GM19463 (cell line): ENCODE data around the gene ZNF800.

Source experiments
- ATAC-seq: cut with Tn5 transposase; IDR thresholded peaks from one replicate; pipeline ENCODE4 v1.9.1; 2021; ENCODE audit warnings: mild to moderate bottlenecking, moderate library complexity; ENCODE audit not compliant: unreplicated experiment

Gene ZNF800

DNA sequence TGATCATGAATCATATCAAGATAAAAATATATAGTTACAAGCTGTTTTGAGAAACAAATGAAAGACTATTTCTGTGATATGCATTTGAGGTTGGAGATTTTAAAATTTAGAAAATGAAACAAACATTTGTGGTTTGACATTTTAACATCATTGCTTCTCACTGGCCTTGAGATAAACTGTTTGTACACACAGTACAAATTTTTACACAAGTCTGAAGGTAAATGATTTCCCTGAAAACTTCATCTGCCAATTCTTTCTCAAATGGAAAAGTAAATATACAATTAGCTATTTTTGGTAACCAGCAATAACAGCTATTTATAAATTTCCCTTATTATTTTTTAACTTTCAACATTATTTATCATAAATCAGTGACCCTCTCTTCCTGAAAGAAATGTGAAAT is 38.6 kb downstream of the ZNF800 start:
- no peak for ATAC-seq

DNA sequence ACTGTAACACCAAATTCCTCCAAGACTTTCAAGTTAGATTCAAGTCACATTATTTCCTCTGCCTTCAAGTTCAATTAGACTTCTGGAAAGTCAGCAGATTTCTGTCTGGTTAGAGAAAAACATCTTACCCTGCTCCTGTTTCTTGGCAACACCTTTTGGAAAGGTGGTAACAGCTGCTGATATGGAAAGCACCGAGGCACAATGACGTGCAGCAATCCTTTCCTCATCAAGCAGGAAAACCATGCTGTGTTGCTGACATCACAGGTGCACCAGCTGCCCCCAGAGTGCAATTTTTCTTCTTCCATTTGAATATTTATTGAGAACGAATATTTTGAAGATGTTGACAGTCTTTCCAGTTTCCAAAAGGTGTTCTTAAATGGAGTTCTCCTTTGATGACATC is 41.9 kb downstream of the ZNF800 start:
- ATAC-seq: no peak

DNA sequence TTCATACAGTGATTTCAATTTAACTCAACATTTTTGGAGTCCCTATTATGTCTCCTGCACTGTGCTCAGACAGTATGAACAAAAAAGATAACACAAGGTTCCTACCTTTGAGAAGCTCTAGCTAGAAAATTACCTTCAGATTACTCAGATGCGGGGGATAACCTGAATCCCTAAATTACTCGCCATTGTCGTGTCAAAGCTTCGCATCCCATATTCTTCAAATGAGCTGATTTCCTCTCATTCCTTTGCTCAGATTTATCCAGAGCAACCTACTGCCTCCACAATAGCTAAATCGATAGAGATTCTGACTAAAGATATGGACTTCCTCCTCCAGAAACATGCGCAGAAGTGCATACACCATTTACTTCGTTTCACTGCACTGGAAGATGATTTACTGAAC is 42.6 kb downstream of the ZNF800 start:
- ATAC-seq: no peak

DNA sequence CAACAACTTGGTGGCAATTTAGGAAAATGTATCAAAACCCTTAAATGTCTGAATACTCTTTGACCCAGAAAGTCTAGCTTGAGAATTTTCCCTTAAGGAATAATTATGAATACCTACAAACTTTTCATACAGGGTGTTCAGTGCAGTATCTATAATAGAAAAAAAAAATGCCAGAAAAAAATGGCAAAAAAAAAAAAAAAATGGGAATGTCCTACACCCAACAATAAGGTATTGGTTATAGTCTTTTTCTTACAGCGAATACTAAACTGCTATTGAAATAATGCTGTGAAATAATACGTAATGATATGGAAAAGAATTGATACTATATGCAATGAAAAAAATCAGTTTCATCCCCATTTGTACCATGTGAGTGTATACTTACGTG is 44.3 kb downstream of the ZNF800 start:
- ATAC-seq: no peak

DNA sequence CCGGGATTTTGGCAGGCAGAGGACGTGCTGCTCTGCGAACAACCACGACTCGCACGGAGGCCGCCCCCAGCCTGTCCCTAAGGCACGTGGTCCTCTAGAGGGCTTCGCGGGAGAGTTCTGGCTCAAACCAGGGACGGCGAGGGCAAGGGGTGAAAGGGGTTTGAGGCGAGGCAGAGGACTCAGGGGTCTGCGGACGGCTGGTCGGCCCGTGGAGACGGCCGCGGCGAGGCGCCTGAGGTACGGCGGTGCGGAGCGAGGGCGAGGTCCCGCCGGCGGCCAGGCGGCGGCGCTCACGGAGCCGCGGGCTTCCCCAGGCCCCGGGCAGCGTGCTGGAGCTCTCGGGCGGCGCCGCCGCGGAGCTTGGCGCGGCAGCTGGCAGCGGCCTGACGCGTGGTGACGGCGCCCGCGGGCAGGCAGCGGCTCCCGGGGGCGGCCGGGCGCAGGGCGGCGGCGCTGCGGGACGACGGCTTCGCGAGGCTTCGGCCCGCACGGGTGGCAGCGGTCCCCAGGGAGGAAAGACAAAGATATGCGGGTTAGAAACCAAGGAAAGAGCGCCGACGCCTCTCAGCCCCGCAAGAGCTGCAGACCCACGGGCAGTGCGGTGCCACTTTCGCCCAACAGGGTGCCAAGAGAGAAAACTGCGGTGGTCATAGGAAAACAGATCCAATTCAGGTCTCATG is 44.8 kb downstream of the ZNF800 start:
- ATAC-seq: peak; percentile 98

DNA sequence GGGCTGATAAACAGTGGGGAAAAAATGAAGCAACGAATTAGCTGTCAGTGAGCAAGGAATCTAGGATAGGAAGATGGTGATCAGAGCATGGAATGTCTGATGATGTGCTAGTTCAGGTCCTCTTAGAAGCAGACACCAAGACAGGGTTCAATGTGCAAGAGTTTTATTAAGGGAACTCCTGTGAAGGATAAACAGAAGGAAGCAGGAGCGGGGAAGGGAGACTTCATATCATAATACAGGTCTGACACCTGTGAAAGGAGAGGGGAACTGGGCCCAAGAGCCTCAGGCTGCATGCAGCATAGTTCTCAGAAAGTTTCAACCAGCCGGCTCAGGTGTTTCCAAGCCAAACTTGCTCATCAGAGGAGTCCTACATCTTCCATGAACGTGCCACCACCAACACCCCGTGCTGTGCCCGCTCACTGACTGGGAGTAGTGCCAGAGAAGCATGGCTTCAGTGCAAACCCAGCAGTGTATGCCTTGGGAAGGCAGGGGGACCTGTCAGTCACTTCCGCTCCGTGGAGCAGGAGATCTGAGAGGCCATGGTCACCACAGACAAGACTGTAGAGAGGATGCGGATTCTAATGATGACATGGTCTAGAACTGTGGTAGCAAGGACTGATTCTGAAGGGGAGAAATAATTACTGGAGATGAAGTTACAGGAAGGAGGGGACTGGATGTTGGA is 45.8 kb downstream of the ZNF800 start:
- no peak for ATAC-seq

DNA sequence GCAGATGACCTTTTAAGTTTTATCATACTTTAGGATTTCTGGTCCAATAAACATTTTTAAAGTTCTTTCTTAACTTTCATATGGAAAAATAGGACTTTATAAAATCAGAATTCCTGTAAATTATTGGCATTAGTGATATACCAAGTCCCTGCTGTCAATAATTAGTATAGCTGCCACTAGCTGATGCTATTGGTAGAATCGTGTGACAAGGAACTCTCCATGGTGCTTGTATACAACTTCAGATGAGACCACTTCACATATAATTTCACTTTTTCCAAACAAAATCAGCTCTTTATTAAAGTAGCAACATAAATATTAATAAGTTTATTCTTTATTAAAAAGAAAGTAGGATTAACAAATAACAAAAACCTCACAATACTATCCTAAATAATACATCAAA is 49.9 kb downstream of the ZNF800 start:
- ATAC-seq: no peak

DNA sequence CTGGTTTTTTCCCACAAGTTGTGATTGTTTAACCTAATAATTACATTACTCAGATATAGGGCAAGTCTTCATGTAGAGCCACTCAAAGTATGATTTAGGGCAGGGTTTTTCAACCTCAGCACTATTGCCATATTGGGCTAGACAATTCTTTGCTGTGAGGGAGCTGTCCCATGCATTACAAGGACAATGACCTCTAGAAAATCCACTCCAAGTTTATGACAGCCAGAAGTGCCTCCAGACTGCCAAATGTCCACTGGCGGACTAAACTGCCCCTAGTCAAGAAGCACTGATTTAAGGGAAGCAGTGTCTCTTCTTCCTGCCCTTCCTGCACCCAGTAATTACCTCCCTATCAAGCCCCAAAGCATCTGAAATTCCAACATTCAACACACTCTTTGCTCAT is 54.4 kb downstream of the ZNF800 start:
- ATAC-seq: no peak

DNA sequence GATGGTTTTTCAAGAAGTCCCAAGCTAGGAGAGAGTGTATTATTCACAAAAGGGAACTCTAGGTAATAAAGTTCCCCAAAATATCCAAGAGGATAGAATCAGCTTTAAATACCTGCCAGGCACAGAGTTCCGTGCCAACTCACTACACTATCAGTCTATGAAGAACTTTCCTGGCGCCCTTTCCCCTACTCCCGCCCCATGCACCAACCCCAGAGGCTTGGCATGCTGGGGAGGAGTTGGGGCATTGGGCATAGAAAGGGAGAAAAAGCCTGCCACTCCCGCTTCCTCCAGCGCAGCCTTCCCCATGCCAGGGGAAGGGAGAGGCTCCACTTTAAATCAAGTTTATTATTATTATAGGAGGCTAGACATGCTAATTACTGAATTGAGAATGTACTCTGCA is 54.9 kb downstream of the ZNF800 start:
- ATAC-seq: no peak

DNA sequence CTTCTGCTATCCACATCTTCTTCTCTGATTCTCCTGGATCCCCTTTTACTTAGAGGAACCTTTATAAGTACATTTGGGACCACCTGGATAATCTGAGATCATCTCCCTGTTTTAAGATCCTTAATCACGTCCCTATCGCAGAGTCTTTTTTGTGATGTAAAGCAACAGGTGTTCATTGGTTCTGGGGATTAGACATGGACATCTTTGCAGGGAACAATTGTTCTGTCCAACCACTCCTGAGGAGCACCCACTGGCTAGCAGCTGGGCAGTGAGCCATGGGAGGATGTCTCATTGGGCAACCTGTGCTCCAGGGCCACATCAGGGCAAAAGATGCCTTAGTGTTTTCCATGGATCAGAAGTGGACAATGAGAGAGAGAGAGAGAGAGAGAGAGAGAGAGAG is 56.0 kb downstream of the ZNF800 start:
- ATAC-seq: no peak

DNA sequence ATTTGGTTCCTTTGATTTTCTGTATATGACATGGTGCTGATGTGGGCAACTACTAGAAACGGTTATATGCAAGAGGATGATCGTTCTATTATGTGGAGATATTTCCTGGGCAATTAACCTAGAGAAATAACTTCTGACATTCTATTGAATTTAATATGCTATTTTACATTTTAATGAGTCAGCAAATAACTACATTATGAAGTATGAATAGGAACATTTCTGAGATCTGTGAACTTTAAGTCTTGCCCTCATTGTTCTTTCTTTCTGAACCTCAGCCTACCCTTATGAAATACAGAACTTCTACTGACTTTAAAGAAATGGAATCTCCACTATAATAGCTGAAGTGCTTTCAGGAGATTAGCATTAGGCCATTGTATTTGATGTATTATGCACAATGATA is 59.6 kb downstream of the ZNF800 start:
- ATAC-seq: no peak

DNA sequence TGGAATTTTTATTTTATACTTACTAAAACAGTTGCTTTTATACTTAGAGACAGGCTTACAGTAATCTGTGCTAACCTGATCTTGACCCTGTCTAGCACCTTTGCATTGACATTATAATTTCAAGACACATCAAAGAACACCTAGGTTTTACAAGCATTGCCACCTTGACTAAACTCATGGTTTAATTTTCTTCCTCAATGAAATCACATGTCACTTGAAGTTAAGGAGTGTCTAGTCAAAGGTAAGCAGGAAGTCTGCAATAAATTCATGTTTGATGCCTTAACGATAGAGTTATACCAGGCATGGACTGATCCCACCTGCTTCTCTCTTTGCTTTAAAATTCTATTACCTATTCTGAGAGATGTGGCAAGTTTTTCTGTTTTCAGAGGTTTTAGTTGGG is 62.4 kb downstream of the ZNF800 start:
- ATAC-seq: no peak

DNA sequence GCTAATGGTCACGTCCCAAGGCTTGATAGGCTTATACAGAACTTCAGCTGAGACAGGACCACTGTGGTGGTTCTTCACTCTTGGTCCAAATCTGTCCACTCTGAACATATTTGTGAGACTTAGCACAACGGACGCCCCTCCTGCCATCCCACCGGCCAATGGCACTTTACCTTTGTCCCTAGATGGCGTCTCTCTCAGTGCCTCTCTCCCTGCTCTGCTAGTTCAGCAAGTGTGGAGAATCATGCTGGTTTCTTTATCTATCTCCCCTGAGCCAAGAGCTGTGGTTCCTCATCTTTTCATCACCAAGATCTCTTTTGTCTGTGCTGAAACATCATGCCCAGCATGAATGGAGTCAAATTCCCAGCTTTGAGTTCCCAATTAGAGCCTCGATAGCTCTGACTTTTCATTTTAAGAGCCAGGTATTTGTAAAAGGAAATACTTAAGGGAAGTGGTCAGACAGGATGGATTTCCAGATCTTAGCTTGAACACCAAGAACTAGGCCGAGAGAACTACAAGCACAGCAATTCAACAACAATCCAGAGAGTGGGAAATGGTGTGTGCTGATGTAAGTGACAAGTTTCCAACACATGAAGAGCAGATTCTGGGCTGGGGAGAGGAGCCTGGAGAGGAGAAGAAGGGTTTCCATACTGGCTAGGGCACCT is 69.5 kb downstream of the ZNF800 start:
- ATAC-seq: no peak

DNA sequence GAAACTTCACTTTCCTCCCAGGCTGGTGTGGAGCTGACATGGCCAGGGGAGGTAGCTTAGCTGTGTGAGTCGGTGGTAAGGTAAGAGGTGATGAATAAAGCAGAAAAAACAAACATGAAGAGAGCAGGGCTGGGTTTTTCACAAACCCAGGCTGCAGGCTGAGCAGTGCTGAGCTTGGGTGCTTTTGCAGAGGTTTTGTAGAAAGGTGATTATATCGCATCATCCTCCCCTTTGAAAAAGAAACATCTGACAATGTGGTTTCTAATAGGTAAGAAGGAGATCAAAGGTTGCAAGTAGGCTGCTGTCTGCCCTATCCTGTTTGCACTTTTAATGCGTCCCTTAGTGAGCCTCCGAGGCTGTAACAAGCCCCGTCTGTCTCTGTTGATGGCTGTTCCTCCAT is 70.2 kb downstream of the ZNF800 start:
- no peak for ATAC-seq

DNA sequence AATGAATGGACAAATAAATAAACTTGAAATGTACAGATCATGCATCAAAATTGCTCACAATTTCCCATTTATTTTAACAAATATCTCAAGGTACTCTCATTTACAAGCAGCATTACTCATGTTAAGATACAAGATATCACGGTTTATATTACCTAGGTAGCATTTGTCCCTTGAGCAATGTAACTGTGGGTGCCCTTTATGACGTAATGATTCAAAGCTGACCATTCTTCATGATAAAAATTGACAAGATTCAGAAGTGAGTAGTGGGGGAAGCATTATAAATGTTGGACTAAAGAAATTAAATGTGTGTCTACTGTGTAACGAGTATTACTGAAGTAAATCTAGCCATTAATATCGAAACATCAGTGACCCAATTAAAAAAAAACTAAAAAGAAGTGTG is 71.5 kb downstream of the ZNF800 start:
- no peak for ATAC-seq
